K562 (cell line): ENCODE results near the gene COL6A6. TPM values are rescaled to one million over a fixed set of nuclear protein-coding genes. Genes with fewer than 3 reads are reported as not detected.

Source experiments
- ATAC-seq: fragments of 200-7000 bp; cut with Tn5 transposase; 3 replicates; pipeline ENCODE4 v1.9.1; 2020; ENCODE audit warnings: moderate library complexity
- BruUV-seq: library from RNA; stranded (reverse); fragments of 400-500 nt; replicated peaks from 2 replicates; lab custom pipeline; 2021; lab: Mats Ljungman, UMichigan
- CTCF ChIA-PET: fragments of 300-600 bp; formaldehyde crosslinking; extraction: SDS; loops from one replicate; lab custom pipeline; 2021; ENCODE audit warnings: low intra/inter-chr PET ratio; lab: Yijun Ruan, JAX
- POLR2A ChIA-PET: fragments of 300-600, 350-650 bp; sonication (Branson Sonifier 250); formaldehyde crosslinking; extraction: SDS; loops from one replicate; lab custom pipeline; 2021; ENCODE audit warnings: antibody characterized with exemption, inconsistent platforms; lab: Yijun Ruan, JAX
- DNase-seq, 4 experiments: peaks; one replicate each; pipeline versions ENCODE4 v3.0.0 to v3.0.0-alpha.2; 2011 to 2018; ENCODE audit warnings: low spot score in 3 of 4, mixed read lengths in 3 of 4; ENCODE audit errors: extremely low read depth in 1 of 4
- FAIRE-seq: peaks from 2 replicates; lab custom pipeline; 2011; peaks lifted over from hg19 to GRCh38; lab: Jason Lieb, UNC
- H2AFZ ChIP-seq: 2 replicates; pipeline ENCODE4 v1.6.0; 2011; ENCODE audit warnings: low read depth, low read length, control low read depth, inconsistent platforms
- H3K27ac ChIP-seq: fragments of 200-600 bp; 3 replicates; pipeline ENCODE4 v1.8.0; 2011; ENCODE audit warnings: low read depth, mild to moderate bottlenecking, control low read depth, inconsistent platforms, low read length, moderate library complexity, mixed read lengths; ENCODE audit errors: extremely low read depth
- H3K27me3 ChIP-seq, 2 experiments: fragments of 300-600 bp in 1 of 2; 2 replicates in 1 of 2; 3 replicates in 1 of 2; pipeline versions ENCODE4 v1.6.0 to v1.8.0; 2011; ENCODE audit warnings: inconsistent platforms in 2 of 2, low read length in 2 of 2, mild to moderate bottlenecking in 1 of 2, mixed read lengths in 1 of 2, moderate library complexity in 1 of 2; ENCODE audit not compliant: control insufficient read depth in 2 of 2, insufficient read depth in 2 of 2
- H3K36me3 ChIP-seq: fragments of 300-600 bp; 3 replicates; pipeline ENCODE4 v1.8.0; 2011; ENCODE audit warnings: mild to moderate bottlenecking, low read length, inconsistent platforms; ENCODE audit not compliant: control insufficient read depth, insufficient read depth
- H3K4me1 ChIP-seq, 2 experiments: fragments of 200-600 bp in 1 of 2; replicated peaks in 1 of 2; 2 replicates in 1 of 2; 3 replicates in 1 of 2; pipeline versions ENCODE4 v1.5.1 to v1.8.0; 2011; ENCODE audit warnings: inconsistent platforms in 2 of 2, low read length in 2 of 2, mild to moderate bottlenecking in 1 of 2, mixed read lengths in 1 of 2, moderate library complexity in 1 of 2; ENCODE audit not compliant: control insufficient read depth in 2 of 2, insufficient read depth in 2 of 2
- H3K4me2 ChIP-seq: 2 replicates; pipeline ENCODE4 v1.6.1; 2011; ENCODE audit warnings: low read length, control low read depth, inconsistent platforms, mixed read lengths; ENCODE audit not compliant: insufficient read depth
- H3K4me3 ChIP-seq: fragments of 200-600 bp; sonication (generic), shearing (Covaris generic); 2 replicates; pipeline ENCODE4 v1.5.1; 2016; ENCODE audit warnings: control low read depth, inconsistent platforms
- H3K79me2 ChIP-seq: fragments of 200-600 bp; 3 replicates; pipeline ENCODE4 v1.8.0; 2011; ENCODE audit warnings: low read length, inconsistent platforms; ENCODE audit not compliant: control insufficient read depth, insufficient read depth
- H3K9ac ChIP-seq, 2 experiments: 2 replicates each; pipeline versions ENCODE4 v1.6.0 to v1.6.1; 2011; ENCODE audit warnings: low read depth in 2 of 2, low read length in 2 of 2, control low read depth in 1 of 2, inconsistent platforms in 1 of 2, mild to moderate bottlenecking in 1 of 2, mixed read lengths in 1 of 2; ENCODE audit not compliant: insufficient read depth in 1 of 2
- H3K9me1 ChIP-seq: one replicate; pipeline ENCODE4 v1.6.0; 2011; ENCODE audit warnings: inconsistent platforms, mild to moderate bottlenecking, low read length, moderate library complexity; ENCODE audit not compliant: control insufficient read depth, insufficient read depth
- H3K9me3 ChIP-seq: replicated peaks from 2 replicates; pipeline ENCODE4 v1.5.1; 2011; ENCODE audit warnings: low read depth, low read length, inconsistent platforms; ENCODE audit not compliant: control insufficient read depth, insufficient read depth
- H4K20me1 ChIP-seq: replicated peaks from 2 replicates; pipeline ENCODE4 v1.6.1; 2011; ENCODE audit warnings: low read length, inconsistent platforms, mixed read lengths; ENCODE audit not compliant: control insufficient read depth, insufficient read depth
- CTCF ChIP-seq, 3 experiments: IDR thresholded peaks in 2 of 3; conservative IDR thresholded peaks in 1 of 3; 2 replicates each; pipeline ENCODE4 v1.5.1; 2011 to 2012; ENCODE audit warnings: low read length in 3 of 3, mild to moderate bottlenecking in 3 of 3, control low read depth in 2 of 3, improper control_type of control experiment in 1 of 3, inconsistent platforms in 1 of 3, low read depth in 1 of 3, mixed read lengths in 1 of 3, moderate library complexity in 1 of 3; ENCODE audit not compliant: insufficient read depth in 2 of 3
- ETV6 ChIP-seq, 3 experiments: fragments of 150-350 bp in 1 of 3; sonication (generic) in 1 of 3; formaldehyde crosslinking in 1 of 3; IDR thresholded peaks; 2 replicates each; pipeline versions ENCODE4 v1.6.1 to v1.8.0; 2014 to 2022; ENCODE audit warnings: borderline replicate concordance in 2 of 3, low read depth in 2 of 3, antibody characterized with exemption in 1 of 3, low read length in 1 of 3, mild to moderate bottlenecking in 1 of 3, missing genetic modification reagents in 1 of 3
- MYNN ChIP-seq, 2 experiments: sonication (generic); formaldehyde crosslinking in 1 of 2; IDR thresholded peaks; 2 replicates each; pipeline versions ENCODE4 v1.5.0 to v1.6.1; 2016 to 2020; ENCODE audit warnings: antibody characterized with exemption in 1 of 2, missing genetic modification reagents in 1 of 2
- WGBS: fragments of 100-300 bp; shearing (Covaris generic); methylation state at CpG from one replicate; pipeline ENCODE4 v1.1.6; 2016; ENCODE audit warnings: low coverage, mixed read lengths; ENCODE audit not compliant: insufficient coverage; ENCODE audit errors: missing lambda C conversion rate; 5-methylcytosine and 5-hydroxymethylcytosine counted together
- in situ Hi-C: fragments of 300-500 bp; cut with MboI; formaldehyde crosslinking; loops from 4 replicates; pipeline ENCODE4 v1.15.0; 2018; ENCODE audit warnings: inconsistent platforms, mixed read lengths
- intact Hi-C: fragments of 100-400 bp; cut with micrococcal nuclease; formaldehyde crosslinking; loops from 2 replicates; pipeline ENCODE4 v1.14.2; 2022
- polyA plus RNA-seq, 8 experiments: library from polyadenylated mRNA; depleted of rRNA in 4 of 8; stranded (reverse) in 5 of 8; unstranded in 3 of 8; fragments of >200 nt; fragmentation: Nextera tagmentation in 2 of 8; fragmentation: Illumina TruSeq in 1 of 8; extraction: Ambion mirVana in 2 of 8; extraction: Trizol in 1 of 8; gene quantifications; 2 replicates each; pipeline versions ENCODE4 v1.2.1 to v1.2.3, GENCODE V29; 2011 to 2014; ENCODE audit warnings: inconsistent platforms in 1 of 8, missing spikeins in 1 of 8
- total RNA-seq, 7 experiments: library from RNA; depleted of rRNA in 6 of 7; stranded (reverse); fragments of >200 nt in 6 of 7; fragmentation: Illumina TruSeq in 2 of 7; extraction: Trizol in 2 of 7; gene quantifications; 2 replicates each; pipeline versions ENCODE4 v1.2.1 to v1.2.3, GENCODE V29; 2011 to 2021; ENCODE audit warnings: low replicate concordance in 1 of 7
- TF ChIP-seq, protein P1 (sequence below): fragments of 450-650 bp; formaldehyde crosslinking; IDR thresholded peaks from 2 replicates; pipeline ENCODE4 v1.4.0; 2020; ENCODE audit warnings: mild to moderate bottlenecking, moderate library complexity

The COL6A6 gene
- total and polyA plus RNA-seq, 9 of the 15 experiments (the other 6 are each of a cell fraction or from before 2014, with no cell fraction given) = 0.03 to 0.04 (median 0.03) TPM; not detected in 4

GRCh38 chr3:130473416-130473815 lies 43.6 kb upstream of the COL6A6 start (continued):
- TF ChIP-seq ETV6 (IDR thresholded peaks at IDR 0.05; ENCODE audit: borderline replicate concordance in 1 of 2, low read depth in 2 of 2, low read length in 1 of 2) (no peak), ETV6 (CRISPR knock-in tag; IDR thresholded peaks at IDR 0.05; ENCODE audit: borderline replicate concordance) (no peak), MYNN (IDR thresholded peaks at IDR 0.05) (no peak), MYNN (CRISPR knock-in tag; IDR thresholded peaks at IDR 0.05) (no peak)

DNA sequence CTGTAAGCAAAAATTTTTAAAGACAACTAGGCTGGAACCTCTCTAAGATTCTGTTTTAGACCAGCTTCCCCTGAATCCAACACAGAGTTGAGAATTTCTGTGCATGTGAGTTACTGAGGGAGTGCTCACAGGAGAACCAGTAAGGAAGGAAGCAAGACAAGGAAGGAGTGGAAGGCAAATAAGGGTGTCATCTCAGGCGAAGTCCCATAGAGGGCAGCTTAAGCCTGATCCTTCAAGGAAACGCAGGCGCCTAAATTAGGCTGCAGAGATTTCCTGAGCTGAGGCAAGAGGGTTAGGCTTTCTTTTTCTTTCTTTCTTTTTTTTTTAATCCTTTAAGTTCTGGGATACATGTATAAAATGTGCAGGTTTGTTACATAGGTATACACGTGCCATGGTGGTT lies 36.2 kb upstream of the COL6A6 start:
- DNase-seq (peak in 3 of 4 experiments; percentile 11 to 32 (median 13)), ATAC-seq (peak; percentile 56), FAIRE-seq (peak; percentile 6)
- no peak overlapping the region for H3K4me2 ChIP-seq
- intact Hi-C loops (no loop called here), in situ Hi-C loops (no loop called here)
- no TSS peak for BruUV-seq
- H3K36me3 ChIP-seq = 0 out of 3 replicates have a peak, but pooled peaks cover 4% of the 10 kb centered on the region
- ChIA-PET POLR2A (no interaction called here), CTCF (no interaction called here)
- H4K20me1 ChIP-seq = no peaks in the 10 kb centered on the region
- H3K9me1 ChIP-seq = no peaks in the 10 kb centered on the region
- peak; percentile 16 to 24 (median 23); a peak in 2 of 6 replicates for TF ChIP-seq CTCF (IDR thresholded peaks at IDR 0.05 in 2 of 3, conservative IDR thresholded peaks at IDR 0.05 in 1 of 3; ENCODE audit: insufficient read depth in 2 of 3, low read depth in 1 of 3, low read length in 3 of 3)
- TF ChIP-seq, protein P1, sequence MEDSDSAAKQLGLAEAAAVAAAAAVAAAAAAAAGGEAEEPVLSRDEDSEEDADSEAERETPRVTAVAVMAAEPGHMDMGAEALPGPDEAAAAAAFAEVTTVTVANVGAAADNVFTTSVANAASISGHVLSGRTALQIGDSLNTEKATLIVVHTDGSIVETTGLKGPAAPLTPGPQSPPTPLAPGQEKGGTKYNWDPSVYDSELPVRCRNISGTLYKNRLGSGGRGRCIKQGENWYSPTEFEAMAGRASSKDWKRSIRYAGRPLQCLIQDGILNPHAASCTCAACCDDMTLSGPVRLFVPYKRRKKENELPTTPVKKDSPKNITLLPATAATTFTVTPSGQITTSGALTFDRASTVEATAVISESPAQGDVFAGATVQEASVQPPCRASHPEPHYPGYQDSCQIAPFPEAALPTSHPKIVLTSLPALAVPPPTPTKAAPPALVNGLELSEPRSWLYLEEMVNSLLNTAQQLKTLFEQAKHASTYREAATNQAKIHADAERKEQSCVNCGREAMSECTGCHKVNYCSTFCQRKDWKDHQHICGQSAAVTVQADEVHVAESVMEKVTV (CRISPR knock-in tag) = no peak
- H3K79me2 ChIP-seq = no peaks in the 10 kb centered on the region
- no peak overlapping the region for H3K27ac ChIP-seq
- H3K27me3 ChIP-seq = no peaks in the 10 kb centered on the region
- H3K4me1 ChIP-seq = no peaks in the 10 kb centered on the region
- H3K9me3 ChIP-seq = no peaks in the 10 kb centered on the region
- H3K9ac ChIP-seq = no peak overlapping the region
- no peak overlapping the region for H2AFZ ChIP-seq
- H3K4me3 ChIP-seq = no peak overlapping the region
- 78% methylated on average over 3 of the region's 4 CpGs for WGBS
